HG03457 (cell line): ENCODE data around the gene SHPK.
"Not testable (repeated sequence)": the region's sequence is repeated elsewhere in the genome, so short reads cannot be mapped to it uniquely, and the experiment has no call there.

ENCODE experiments used
- ATAC-seq: cut with Tn5 transposase; IDR thresholded peaks from one replicate; pipeline ENCODE4 v1.9.1; 2021; ENCODE audit warnings: moderate number of reproducible peaks; ENCODE audit not compliant: unreplicated experiment

Gene SHPK

DNA sequence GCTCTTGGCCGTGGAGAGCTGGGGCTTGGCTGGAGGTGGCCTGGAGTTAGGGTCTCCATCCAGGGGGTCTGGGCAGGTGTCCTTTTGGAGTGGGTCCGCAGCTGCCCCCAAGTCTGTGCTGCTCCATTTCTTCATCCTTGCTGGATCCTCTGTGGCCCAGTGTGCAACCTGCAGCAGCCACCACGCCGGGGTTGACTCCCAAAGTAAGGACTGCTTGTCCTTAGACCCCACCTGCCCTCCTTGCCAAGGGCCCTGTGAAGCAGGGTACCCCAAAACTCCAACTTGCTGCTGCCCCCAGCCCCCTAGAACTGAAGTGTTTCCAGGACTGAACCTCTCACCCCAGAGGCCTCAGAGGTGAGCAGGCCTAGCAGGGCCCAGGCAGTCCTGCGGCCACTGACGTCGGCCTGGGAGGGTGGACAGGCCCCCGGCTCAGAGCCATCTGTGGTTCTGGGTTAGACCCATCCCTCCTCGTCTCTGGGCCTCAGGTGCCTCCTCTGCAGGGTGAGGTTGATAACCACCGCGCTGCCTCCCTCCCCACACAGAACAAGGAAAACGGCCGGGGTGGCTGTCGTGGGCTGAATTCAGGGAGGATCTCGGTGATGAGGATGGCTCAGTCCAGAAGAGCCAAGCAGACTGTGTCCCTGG, 43.7 kb downstream of the SHPK start:
- ATAC-seq = no peak

DNA sequence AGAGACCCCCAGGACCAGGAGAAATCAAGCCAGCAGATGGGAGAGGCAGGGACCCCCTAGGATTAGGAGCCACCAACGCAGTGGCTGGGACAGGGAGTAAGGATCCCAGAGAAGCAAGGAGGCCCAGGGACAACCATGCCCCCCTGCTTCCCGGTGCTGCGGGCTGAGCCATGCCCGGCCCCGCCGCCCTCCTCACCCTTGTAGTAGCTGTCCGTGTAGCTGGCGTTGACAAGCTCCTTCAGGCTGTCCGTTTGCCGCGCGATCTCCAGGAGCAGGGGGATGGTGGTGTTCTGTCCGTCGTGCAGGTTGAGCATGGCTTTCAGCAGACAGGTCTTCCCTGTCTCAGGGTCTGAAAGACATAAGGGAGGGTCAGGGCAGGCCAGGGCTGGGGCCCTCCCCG, 45.3 kb downstream of the SHPK start:
- no peak for ATAC-seq

DNA sequence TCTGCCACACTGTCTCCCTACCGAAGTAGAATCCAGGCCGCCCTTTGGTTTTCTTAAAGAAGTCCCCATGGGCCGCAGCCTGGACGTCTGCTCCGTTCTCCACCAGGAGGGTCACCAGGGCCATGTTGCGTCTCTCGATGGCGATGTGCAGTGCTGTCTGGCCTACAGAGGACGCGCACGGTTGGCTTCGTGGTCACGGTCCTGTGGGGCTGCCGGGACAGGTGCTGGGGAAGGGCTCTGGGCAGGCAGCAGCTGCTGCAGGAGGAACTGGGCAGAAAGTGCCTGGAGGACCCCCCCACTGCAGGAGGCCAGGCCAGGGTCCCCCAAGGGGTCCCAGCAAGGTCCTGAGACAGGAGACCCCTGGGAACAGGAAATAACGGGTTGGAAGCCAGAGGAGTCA, 45.8 kb downstream of the SHPK start:
- ATAC-seq = no peak

DNA sequence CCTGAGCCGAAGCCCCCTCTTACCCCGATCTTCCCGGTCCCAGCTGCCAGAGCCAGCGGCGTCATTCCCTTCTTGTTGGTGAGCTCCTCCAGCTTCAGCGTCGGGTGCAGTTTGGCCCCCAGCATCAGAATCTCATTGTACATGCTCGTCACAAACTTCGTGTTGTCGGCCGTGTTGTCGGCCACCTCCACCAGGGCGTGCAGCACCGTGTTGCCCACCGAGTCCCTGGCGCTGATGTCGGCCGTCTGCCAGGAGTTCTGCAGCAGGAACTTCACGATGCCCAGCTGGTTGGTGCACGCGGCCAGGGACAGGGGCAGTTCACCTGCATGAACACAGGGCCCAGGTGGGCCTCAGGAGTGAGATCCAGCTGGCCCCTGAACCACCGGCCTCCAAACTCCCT, 46.3 kb downstream of the SHPK start:
- ATAC-seq = no peak

DNA sequence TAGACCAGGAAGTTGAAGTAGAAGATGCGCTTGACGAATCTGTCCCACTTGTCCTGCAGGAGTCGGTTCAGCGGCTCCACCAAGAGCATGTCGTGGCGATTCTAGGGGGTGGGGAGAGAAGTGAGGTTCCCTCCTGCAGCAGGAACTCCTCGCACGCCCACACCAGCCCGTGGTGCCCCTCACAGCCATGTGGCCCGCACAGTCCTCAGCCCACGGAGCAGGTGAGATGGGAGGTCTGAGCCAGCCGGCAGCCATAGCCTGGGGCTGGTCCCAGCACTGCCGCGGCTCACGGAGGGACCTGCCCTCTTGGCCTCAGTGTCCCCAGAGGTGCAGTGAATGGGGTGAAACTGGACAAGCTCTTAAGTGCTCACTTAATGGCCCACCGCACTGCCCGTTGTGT, 50.2 kb downstream of the SHPK start:
- ATAC-seq = no peak

DNA sequence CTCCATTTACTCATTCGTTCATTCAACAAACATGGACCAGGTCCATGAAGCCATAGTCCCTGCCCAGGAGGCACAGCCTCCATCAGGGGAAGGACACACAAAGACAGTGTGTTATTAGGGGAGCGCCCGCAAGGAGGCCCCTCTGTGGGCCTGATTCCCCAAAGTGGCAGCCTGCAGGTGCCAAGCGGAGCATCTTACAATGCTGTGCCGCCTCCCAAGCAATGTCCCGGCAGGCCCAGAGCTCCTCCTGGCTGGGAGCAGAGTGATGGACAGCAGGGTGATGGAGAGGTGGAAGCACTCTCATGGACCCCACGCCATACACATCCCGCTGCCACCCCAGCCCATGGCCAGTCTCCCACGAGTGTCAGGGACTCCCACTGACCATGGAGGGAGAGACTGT, 52.6 kb downstream of the SHPK start:
- no peak for ATAC-seq

DNA sequence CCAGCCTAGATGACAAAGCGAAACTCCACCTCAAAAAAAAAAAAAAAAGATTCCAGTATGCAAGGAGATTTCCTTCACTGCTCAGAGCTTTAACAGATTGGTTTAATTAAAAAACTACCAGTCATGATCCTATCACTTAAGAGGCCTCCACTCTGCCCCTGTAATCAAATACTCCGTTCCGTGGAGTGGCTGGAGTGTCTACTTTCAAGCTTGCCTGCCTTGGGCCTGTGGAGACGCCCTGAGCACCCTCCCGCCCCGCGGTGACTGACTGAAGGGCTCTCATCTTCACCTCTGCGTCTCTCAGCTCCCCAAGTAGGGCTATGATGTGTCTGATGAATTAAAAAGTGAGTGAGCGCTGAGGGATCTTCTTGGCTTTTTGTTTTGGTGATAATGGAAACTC, 53.1 kb downstream of the SHPK start:
- no peak for ATAC-seq

DNA sequence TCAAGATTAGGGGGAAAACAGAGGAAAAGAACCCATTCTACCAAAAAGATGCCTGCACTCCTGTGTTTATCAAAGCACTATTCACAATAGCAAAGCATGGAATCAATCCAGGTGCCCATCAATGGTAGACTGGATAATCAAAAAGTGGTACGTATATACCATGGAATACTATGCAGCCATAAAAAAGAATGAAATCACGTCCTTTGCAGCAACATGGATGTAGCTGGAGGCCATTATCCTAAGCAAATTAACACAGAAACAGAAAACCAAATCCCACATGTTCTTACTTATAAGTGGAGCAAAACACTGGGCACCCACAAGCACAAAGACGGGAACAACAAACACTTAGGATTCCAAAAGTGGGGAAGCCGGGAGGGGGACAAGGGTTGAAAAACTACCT, 57.4 kb downstream of the SHPK start:
- ATAC-seq = not testable (repeated sequence)

DNA sequence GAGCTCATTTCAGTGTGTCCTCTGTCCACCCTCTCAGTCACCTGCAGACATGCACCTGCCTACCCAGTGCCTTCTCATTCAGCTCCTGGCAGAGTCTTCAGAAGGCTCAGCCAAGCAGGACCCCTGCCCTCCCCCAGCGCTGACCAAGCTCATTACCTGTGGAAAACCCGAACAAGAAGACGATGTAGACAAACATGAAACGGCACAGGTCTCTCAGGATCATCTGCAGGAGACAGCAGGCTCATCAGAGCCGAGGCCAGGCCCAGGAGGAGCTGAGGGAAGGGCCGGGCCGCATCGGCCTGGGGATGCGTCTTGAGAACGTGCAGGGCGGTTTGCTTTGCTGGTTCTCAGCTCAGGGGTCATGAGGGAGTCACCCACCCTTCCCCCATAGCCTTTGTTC, 59.1 kb downstream of the SHPK start:
- no peak for ATAC-seq

DNA sequence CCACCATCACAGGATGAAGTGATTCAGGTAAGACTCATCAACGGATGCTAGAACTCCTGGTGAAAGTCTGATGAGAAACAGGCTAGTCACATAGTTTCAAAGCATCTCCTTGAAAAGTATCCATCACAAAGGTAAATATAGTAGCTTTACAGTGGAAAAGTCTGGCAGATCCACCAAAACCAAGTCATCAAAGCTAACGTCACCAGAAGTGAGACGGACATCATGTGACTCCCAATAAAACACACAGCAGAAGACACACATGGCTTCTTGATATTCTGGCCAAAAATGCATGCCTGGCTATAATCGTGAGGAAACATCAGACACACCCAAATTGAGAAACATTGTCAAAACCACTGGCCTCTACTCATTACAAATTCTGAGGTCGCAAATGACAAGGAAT, 60.5 kb downstream of the SHPK start:
- ATAC-seq = no peak

DNA sequence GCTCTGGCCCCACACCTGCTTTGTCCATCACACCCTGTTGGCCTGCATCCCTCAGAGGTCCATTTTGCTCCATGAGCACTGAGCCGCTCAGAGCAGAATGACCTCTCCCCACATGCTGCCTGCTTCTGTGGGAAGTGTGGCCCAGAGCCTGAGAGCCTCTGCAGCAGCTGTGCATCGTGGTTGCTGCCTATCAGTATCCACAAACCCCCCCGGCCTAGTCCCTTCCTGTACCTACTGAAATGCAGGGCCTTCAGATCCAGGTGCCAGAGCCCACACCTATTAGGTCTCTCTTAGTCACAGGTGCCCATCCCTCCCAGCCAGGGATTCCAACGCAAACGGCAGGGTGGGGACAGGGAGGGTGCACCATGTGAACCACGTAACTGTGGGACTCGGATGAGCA, 61.8 kb downstream of the SHPK start:
- ATAC-seq = no peak

DNA sequence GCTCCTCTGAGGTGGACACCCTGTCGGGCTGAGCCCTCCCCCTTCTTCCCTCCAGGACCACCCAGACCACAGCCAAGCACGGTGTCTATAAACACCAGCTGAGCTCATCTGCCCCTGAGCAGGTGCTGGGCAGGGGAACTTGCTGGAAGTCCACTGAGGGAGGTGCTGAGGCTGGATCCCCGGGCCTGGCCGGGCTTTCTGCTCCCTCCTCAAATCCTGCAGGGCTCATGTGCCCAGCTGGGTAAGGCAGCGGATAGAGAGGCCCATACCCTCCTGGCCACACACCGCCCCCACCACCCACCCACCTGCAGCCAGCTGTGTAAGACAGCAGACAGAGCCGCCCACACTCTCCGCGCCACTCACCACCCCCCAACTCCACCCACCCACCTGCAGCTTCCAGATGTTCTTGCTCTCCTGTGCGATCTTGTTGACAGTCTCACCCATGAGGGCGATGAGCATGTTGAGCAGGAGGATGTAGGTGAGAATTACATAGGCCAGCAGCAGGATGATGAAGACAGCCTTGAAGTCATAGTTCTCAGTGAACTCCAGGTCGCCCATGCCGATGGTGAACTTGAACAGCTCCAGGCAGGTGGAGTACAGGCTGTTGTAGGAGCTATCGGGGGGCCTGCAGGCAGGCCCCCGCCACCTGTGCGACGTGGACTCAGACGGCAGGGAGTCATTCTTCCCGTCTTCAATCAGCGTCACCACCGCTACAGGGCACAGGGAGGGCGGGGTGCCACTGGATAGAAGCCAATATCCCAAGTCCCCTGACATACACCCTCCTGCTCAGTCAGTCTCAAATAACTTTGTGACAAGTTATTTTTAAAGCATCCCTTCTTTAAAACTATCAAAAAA, 62.6 kb downstream of the SHPK start:
- ATAC-seq = no peak

DNA sequence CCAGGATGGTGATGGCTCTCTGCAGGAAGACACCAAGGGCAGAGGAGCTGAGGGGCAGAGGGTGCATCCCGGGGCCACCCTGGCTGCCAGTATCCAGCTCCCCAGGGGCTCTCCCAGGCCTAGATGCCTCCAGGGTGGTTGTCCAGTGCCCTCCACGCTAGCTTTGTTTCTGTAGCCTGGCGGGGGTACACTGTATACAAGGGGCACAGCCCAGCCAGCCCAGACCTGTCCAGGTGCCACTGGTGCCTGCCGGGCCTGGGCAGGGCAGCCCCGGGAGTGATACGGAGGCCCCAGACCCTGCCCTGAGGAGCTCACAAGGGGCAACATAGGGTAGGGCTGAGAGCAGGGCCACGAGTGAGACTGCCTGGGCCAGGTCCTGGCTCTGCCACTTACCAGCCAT, 63.8 kb downstream of the SHPK start:
- no peak for ATAC-seq

DNA sequence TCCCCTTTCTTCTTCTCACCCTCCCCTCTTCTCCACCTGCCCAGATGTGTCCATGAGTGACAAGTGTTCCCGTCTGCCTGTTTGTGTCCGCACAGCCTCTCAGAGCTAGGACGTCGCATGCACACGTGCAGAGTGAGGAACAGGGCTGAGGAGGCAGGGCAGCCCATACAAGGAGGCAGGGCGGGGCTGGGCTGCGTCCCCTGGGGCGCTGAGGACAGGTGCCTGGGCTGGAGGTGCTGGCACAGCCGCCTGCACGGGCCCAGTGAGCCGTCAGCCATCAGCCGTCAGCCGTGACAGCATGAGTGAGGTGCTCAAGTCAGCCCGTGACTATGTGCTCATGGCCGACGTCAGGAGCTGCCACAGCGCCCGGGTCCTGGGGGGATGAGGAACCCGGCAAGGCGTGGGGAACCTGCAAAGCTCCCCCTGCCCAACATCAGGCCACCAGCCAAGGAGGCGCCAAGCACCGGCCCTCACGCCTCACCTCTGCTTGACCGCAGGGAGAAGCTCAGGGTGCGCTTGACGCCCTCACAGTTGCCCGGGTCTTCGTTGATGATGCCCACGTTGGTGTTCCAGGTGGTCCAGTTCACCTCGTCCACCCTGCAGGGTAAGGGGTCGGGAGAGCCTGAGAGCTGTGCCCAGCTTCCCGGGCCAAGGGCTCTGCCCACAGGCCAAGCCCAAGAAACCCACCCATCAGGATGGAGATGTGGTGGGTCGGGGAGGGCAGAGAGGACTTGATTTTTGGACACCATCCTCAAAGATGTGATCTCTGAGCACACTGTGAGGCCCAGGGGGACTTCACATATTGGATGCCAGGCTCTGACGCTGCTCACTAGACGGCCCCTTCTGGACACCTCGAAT, 64.8 kb downstream of the SHPK start:
- no peak for ATAC-seq

DNA sequence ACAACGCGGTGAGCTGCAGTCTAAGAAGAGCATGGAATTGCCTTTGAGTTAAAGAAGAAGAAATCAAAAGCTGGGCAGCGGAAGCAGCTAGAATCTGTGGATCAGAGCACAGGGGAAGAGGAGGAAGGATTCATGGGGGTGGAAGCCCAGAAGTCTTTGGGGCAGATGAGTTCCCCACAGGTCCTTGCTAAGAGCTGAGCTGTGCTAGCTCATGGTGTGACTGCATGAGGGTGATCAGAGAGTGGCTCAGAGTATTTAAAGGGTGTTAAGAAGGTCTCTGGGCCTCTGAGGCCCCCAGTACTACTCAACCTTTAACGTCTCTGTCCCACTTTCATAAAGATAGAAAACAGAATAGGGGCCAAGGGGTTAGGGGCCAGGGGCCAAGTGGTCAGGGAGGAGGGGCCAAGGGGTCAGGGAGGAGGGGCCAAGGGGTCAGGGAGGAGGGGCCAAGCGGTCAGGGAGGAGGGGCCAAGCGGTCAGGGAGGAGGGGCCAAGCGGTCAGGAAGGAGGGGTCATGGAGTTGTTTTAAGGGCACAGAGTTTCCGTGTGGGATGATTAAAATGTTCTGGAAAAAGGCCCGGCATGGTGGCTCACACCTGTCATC, 66.4 kb downstream of the SHPK start:
- ATAC-seq = no peak

DNA sequence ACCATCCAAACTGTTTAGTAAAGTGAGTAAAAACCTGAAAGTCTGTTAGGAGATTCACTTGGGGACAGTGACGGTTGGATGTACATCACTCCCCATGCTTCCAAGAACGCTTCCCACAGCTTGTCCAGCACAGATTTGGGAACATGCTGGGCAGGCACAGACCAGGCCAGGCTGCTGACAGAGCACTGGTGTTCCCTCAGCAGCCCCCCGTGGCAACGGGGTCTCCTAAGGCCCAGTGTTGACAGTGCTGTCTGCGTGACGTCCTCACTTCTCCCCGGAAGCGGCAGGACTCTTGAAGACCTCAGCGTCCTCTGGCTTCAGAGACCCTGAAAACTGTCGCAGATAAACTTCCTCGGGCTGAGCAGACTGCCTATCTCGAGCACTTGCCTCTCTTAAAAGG, 69.5 kb downstream of the SHPK start:
- ATAC-seq = no peak

DNA sequence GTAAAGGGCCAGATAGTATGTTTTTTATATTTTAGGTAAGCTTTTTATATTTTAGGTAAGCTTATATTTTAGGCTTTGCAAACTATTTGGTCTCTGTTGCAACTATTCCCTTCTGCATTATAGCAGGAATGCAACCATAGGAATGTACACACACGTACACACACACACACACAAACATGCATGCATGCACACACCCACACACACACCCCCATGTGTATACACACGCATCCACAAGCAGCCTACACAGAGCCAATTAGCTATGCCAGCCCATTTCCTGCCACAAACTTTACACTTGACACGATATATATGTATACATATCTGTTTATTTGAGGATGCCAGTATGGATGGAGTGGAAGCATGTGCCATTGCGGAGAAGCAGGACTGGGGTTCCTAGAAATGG, 70.9 kb downstream of the SHPK start:
- ATAC-seq = no peak

DNA sequence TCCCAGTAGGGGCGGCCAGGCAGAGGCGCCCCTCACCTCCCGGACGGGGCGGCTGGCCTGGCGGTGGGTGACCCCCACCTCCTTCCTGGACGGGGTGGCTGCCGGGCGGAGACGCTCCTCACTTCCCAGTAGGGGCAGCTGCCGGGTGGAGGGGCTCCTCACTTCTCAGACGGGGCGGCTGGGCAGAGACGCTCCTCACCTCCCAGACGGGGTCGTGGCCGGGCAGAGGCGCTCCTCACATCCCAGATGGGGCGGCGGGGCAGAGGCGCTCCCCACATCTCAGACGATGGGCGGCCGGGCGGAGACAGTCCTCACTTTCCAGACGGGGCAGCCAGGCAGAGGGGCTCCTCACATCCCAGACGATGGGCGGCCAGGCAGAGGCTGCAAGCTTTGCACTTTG, 71.8 kb downstream of the SHPK start:
- not testable (repeated sequence) for ATAC-seq

DNA sequence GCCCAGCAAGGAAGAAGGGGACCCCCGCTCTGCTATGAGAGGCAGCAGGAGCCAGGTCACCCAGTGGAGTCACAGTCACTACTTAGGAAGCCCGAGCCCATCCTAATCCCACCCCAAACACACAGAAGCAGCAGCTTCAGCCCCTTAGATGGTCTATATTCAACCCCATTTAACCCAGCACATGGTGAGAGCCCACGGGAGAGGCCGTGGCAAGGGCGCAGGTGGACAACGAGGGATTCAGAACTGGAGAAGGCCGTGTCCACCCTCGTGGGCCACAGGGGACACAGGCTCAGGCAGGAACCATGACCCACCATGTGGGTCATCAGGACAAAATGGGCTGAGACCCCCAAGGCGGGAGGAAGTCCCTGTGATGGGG, 76.8 kb downstream of the SHPK start:
- ATAC-seq = no peak

DNA sequence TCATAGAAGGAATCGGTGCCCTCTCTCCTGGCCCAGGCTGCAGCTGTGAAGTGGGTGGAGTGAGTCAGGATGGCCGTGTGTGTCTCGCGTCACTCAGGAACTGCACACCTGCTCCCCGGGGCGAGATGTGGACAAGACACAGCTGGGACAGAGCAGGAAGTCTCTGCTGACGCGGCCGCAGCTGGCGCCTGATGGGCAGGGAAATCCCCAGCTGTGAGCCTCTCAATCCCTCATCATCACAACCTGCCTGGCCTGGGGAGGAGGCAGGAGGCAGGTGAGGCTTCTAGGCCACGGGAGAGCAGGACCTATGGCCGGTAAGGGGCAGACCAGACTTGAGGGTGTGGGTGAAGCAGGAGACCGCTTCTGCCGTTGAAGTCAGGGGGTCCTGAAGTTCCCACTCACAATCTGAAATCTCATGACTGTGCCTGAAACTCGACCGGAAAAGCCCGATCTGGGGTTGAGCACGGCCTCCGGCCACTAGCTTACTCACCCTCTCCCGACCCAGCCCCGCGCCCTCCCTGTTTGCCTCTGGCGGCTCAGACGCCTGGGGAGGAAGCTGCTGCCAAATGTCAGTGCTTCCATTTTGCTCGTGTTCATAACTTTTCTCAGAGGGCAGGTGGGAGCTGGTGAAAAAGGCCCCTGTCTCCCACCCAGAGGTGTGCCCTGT, 77.3 kb downstream of the SHPK start:
- peak; percentile 75 for ATAC-seq
